ENCODE data around the gene ZNF500. TPM values are rescaled to one million over a fixed set of nuclear protein-coding genes. Genes with fewer than 3 reads are reported as not detected.

ZNF500 gene
- total RNA-seq, 1 experiment from 2014 or later: 18.3 TPM

DNA sequence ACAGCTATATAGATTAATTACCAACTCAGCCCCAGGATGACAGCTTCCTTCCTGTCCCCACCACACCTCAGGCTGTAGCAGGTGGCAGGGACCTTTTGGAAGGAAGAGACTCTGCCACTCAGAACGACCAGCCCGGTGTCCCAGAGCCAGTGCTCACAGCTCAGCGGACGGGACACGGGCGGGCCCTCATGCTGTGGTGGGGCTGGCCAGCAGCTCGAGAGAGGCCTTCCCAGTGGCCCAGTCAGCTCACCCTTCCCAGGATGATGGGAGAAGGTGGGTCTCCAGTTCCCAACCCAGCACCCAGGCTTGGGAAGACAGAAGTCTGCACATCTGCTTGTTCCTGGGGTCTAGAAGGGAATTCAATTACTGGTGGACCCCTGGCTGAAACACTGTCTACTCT, 63.1 kb downstream of the ZNF500 start:
- Histone ChIP-seq H3K4me2 (ENCODE audit: insufficient read depth, insufficient read length, low read length) (no peak overlapping the region), H2BK120ac (ENCODE audit: low read depth, low read length, poor library complexity, severe bottlenecking) (no peak overlapping the region), H2BK15ac (ENCODE audit: low read depth, low read length) (no peak overlapping the region), H3K27me3 (ENCODE audit: insufficient read depth, low read length) (no peaks in the 10 kb centered on the region), H2BK12ac (ENCODE audit: insufficient read length, low read depth, low read length) (no peak overlapping the region), H3K79me1 (ENCODE audit: insufficient read depth, low read depth, low read length, poor library complexity, severe bottlenecking) (no peaks in the 10 kb centered on the region), H2AFZ (ENCODE audit: low read length) (no peak overlapping the region), H3K14ac (ENCODE audit: insufficient read depth, low read length) (no peak overlapping the region), H3K27ac (ENCODE audit: insufficient read length, low read depth, low read length) (no peak overlapping the region), H3K23ac (ENCODE audit: insufficient read length, low read depth, low read length) (no peak overlapping the region), H3K56ac (ENCODE audit: insufficient read length, low read depth, low read length) (no peak overlapping the region), H4K20me1 (ENCODE audit: control insufficient read depth, insufficient read depth, insufficient read length) (no peaks in the 10 kb centered on the region), H3K9ac (ENCODE audit: extremely low read depth, insufficient read length, low read length) (no peak overlapping the region), H3K4me1 (ENCODE audit: insufficient read depth, low read length) (no peaks in the 10 kb centered on the region), H3K9me3 (ENCODE audit: control insufficient read depth, low read depth, low read length) (no peaks in the 10 kb centered on the region), H4K8ac (replicated peaks; ENCODE audit: insufficient read length, low read depth, low read length) (no peak overlapping the region), H3K4ac (ENCODE audit: low read depth, low read length) (no peak overlapping the region), H3K23me2 (ENCODE audit: insufficient read length, low read depth, low read length, poor library complexity, severe bottlenecking) (no peaks in the 10 kb centered on the region), H3T11ph (ENCODE audit: low read length) (no peak overlapping the region), H2BK5ac (ENCODE audit: insufficient read length, low read length) (no peak overlapping the region), H2BK20ac (ENCODE audit: low read depth, low read length, poor library complexity, severe bottlenecking) (no peak overlapping the region), H4K91ac (ENCODE audit: insufficient read length, low read depth, low read length) (no peak overlapping the region), H2AK5ac (ENCODE audit: insufficient read length, low read length) (no peak overlapping the region), H3K18ac (ENCODE audit: insufficient read length, low read depth, low read length) (no peak overlapping the region), H4K5ac (ENCODE audit: insufficient read length, low read depth, low read length) (no peak overlapping the region), H3K79me2 (ENCODE audit: insufficient read depth, low read length) (no peaks in the 10 kb centered on the region)
- H3K36me3 Mint-ChIP-seq (ENCODE audit: insufficient read depth in 1 of 3, low read depth in 3 of 3): peaks cover 19 to 64% (median 49%) of the 10 kb centered on the region in 3 experiments; a peak in 6 of 7 replicates
- H3K9me3 Mint-ChIP-seq: no peaks in the 10 kb centered on the region
- no peaks in the 10 kb centered on the region for H3K27me3 Mint-ChIP-seq (ENCODE audit: low read depth)
- no peak overlapping the region for H3K4me3 Mint-ChIP-seq
- H3K27ac Mint-ChIP-seq: peak overlapping the region in 1 of 3 experiments; percentile 79; a peak in 1 of 7 replicates
- no CpG with 5 or more reads among the region's 7 CpGs for WGBS (ENCODE audit: extremely low coverage, insufficient read length, low lambda C conversion rate)
- DNase-seq: no peak
- no peaks in the 10 kb centered on the region for H3K4me1 Mint-ChIP-seq
- TF ChIP-seq, protein P1, sequence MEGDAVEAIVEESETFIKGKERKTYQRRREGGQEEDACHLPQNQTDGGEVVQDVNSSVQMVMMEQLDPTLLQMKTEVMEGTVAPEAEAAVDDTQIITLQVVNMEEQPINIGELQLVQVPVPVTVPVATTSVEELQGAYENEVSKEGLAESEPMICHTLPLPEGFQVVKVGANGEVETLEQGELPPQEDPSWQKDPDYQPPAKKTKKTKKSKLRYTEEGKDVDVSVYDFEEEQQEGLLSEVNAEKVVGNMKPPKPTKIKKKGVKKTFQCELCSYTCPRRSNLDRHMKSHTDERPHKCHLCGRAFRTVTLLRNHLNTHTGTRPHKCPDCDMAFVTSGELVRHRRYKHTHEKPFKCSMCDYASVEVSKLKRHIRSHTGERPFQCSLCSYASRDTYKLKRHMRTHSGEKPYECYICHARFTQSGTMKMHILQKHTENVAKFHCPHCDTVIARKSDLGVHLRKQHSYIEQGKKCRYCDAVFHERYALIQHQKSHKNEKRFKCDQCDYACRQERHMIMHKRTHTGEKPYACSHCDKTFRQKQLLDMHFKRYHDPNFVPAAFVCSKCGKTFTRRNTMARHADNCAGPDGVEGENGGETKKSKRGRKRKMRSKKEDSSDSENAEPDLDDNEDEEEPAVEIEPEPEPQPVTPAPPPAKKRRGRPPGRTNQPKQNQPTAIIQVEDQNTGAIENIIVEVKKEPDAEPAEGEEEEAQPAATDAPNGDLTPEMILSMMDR (conservative IDR thresholded peaks at IDR 0.05): no peak

Measured in H9 (cell line).